ENCODE measurements around the gene DUOXA1.
"Not testable (repeated sequence)": the region's sequence is repeated elsewhere in the genome, so short reads cannot be mapped to it uniquely, and the experiment has no call there.

Gene DUOXA1

DNA sequence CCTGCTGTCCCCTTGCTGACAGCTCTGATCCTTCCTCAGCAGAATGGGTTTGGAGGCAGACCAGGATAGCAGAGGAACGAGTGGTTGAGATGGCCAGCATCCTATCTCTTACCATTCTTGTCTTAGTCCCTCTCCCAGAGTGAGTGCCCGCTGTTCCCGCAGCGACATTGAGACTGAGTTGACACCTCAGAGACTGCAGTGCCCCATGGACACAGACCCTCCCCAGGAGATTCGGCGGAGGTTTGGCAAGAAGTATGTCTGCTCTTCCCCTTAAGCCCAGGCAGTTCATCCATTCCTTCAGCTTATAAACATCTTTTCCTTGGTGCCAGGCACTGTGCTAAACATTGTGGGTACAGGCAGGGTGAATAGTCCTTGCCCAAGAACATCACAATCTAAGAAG lies 21.3 kb upstream of the DUOXA1 start:
- no peak for DNase-seq (ENCODE audit: low read depth)

DNA sequence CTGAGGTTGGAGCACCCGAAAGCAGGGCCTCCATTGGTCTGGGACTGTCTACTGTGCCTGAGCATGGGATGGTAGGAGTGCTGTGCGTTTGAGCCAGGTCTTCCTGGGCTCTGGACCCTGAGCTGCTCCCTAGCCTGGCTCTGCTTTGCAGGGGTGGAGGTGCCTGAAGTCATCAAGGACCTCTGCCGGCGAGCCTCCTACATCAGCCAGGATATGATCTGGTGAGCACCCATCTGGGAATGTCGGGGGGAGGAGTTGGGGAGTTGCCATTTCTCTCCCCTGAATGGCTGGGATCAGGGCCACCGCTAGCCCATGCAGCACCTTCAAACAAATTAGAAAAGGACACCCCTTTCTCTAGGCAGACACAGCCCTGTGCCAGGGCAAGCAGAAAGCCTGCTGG lies 20.8 kb upstream of the DUOXA1 start:
- no peak for DNase-seq (ENCODE audit: low read depth)

DNA sequence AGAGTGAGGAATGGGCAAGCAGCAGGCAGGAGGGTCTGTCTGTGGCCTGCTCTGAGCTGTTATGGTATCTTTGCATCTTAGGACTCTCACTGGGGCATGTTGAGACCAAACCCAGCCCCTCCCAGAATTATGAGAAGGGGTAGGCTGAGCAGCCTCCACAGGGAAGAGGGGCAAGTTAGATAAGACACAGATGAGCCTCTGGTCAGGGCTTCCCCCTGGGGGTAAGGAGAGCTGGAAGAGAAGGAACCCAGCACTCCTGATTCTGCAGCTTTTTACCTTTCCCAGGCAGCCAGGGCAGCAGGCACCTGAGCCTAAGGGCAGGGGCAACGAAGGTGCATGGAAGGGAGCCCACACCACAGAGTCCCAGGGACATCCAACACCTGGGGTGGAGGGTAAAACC lies 19.4 kb upstream of the DUOXA1 start:
- DNase-seq (ENCODE audit: low read depth): no peak

DNA sequence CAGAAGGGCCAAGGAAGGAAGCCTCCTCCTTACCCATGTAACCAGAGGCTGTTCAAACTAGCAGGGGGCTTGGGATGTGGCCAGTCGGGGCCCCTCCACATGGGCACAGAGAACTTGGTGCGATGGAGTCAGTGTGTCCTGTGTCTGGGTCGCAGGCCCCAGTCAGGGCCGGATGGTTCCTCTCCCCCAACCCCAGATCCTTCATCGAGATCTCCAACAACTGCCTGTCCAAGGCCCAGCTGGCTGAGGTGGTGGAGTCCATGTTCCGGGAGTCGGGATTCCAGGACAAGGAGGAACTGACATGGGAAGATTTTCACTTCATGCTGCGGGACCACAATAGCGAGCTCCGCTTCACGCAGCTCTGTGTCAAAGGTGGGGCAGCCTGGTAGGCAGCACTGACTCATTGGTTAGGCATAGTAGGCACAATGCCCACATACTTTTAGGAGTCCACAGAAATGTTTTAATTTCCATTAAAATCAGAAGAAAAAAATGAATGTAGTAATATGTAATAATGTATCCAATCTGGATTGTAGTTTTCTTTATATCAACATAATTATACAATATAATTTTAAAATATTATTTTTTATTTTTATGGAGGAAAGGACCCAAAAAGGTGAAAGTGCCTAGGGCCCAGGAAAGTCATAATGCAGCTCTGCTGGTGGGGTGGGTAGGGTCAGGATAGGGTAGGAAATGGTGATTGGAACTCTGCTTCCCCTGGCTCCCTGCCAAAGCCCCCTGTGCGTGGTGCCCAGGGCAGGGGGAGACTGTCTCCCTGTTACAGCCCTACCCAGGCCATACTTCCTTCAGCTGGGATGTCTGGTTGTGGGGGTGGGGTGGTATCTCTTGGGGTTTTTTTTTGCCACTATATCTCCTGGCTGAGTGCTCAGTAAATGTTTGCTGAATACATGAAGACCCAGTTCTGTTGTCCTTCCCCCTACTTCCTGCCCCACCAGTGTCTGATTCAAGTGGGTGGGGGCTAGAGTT lies 18.7 kb upstream of the DUOXA1 start:
- DNase-seq (ENCODE audit: low read depth): no peak

DNA sequence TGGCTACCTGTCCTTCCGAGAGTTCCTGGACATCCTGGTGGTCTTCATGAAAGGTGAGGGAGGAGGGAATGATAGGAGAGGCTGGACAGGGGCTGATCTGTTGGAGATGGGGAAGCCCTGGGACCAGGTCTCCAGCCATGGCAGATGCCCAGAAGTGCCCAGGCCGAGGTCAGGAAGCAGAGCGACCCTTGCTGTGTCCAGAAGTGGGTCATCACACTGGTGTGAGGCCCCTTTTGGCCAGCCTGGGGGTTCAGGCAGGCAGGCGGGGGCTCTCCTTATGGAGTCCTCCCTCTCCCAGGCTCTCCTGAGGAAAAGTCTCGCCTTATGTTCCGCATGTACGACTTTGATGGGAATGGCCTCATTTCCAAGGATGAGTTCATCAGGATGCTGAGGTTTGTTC lies 17.9 kb upstream of the DUOXA1 start:
- no peak for DNase-seq (ENCODE audit: low read depth)

DNA sequence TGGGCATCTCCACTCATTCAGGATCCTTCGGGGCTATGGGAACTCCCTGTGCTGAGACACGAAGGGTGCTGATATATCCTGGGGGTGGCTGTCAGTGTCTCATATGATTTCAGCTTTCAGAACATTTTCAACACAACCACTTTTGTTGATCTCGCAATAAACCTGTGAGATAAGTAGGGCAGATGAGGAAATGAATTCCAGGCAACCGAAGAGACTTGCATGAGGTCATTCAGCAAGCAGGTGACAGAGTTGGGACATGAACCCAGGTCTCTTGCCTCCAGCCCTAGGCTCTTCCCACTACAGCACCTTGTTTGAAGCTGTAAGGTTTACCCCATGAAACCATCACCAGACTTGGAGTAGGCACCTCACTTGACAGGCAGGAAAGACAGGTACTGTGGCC lies 16.7 kb upstream of the DUOXA1 start:
- DNase-seq (ENCODE audit: low read depth): no peak

DNA sequence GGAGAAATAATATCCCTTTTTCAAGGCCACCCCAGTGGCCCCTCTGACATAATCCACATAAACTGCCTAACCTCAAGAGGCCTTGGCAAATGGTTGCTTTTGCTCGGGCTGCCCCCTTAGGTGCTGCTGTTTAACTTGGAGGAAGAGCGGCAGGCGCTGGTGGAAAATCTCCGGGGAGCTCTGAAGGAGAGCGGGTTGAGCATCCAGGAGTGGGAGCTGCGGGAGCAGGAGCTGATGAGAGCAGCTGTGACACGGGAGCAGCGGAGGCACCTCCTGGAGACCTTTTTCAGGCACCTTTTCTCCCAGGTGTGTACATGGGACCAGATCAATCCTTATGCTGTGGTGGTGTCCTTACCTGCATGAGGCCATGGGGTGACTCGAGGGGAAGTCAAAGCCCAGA lies 15.1 kb upstream of the DUOXA1 start:
- DNase-seq (ENCODE audit: low read depth): no peak

DNA sequence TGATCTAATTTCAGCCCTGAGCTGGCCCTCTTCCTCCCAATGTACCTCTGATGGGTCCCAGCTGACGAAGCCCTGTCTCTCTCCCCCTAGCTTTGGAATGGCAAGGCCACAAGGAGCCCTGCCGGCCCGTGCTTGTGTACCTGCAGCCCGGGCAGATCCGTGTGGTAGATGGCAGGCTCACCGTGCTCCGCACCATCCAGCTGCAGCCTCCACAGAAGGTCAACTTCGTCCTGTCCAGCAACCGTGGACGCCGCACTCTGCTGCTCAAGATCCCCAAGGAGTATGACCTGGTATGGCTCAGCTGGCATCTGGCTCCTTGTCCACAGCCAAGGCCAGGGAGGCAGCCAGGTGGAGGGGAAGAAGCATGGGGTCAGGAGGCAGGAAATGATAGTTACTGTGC lies 14.3 kb upstream of the DUOXA1 start:
- no peak for DNase-seq (ENCODE audit: low read depth)

DNA sequence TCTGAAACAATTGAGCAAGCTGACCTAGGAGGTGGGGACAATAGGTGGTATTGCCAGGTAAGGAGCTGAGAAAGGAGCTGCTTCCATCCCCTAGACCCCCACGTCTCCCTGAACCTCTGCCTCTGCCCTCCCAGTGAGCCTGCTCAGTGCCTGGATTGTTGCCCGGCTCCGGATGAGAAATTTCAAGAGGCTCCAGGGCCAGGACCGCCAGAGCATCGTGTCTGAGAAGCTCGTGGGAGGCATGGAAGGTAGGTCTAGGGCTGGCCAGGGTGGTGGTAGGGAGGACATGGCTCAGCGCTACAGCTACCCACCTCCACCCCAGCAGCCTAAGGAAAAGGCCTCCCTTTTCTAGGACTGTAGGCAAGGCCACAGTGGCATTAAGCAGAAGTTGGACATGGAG lies 13.4 kb upstream of the DUOXA1 start:
- no peak for DNase-seq (ENCODE audit: low read depth)

DNA sequence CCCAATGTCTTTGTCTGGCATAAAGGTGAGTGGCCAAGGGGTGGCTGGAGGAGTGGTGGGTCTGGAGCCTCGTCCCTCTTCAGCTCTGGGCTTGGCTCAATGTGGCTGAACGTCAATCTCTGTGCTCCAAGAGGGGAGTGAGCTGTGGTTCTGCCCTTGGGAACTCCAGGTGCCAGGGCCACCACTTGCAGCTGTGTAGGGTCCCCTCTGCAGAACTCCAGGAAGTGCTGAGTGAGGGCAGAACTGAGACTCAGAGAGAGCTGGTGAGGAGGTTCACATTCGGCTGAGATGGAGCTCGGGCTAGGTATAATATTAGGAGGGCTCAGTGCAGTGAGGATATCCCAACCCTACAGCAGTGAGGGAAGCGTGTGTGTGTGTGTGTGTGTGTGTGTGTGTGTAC lies 11.7 kb upstream of the DUOXA1 start:
- no peak for DNase-seq (ENCODE audit: low read depth)

DNA sequence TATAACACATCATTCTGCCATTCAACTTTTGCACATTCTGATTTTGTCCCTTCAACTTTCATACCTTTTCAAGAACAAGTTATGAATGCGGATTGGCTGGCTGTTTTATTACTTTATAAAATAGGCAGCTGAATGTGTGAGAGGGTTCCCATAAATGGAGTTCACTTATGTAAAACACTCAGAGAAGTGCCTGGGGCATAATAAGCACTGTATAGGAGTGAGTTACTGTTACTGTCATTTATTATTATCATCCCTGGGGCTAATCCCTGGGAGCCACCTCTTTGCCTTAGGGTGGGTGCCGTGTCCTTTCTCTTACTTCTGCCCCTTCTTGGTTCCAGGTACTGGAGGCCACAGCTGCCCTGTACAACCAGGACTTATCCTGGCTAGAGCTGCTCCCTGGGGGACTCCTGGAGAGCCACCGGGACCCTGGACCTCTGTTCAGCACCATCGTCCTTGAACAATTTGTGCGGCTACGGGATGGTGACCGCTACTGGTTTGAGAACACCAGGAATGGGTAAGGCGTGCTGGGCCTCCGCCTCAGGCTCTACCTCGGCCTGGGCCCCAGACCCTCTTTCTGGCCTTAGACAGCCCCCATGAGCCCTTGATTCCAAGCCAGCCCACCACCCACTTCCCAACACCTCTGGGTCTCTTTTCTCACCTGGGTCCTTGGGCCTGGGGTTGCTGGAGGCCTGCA lies 11.0 kb upstream of the DUOXA1 start:
- DNase-seq (ENCODE audit: low read depth): no peak

DNA sequence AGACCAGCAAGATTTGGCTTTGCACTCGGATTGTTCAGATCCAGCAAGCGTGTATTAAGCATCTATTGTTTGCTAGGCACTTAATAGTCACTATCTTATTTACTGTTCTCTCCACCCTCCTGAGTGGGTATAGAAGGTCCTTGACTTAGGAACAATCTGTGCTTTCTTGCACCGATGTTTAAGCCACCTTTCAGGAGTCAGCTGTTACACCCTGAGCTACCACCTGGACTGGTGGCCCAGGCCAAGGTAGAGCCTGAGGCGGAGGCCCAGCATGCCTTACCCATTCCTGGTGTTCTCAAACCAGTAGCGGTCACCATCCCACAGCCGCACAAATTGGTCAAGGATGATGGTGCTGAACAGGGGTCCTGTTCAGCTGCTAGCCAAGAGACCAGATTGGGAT lies 10.1 kb upstream of the DUOXA1 start:
- no peak for DNase-seq (ENCODE audit: low read depth)

DNA sequence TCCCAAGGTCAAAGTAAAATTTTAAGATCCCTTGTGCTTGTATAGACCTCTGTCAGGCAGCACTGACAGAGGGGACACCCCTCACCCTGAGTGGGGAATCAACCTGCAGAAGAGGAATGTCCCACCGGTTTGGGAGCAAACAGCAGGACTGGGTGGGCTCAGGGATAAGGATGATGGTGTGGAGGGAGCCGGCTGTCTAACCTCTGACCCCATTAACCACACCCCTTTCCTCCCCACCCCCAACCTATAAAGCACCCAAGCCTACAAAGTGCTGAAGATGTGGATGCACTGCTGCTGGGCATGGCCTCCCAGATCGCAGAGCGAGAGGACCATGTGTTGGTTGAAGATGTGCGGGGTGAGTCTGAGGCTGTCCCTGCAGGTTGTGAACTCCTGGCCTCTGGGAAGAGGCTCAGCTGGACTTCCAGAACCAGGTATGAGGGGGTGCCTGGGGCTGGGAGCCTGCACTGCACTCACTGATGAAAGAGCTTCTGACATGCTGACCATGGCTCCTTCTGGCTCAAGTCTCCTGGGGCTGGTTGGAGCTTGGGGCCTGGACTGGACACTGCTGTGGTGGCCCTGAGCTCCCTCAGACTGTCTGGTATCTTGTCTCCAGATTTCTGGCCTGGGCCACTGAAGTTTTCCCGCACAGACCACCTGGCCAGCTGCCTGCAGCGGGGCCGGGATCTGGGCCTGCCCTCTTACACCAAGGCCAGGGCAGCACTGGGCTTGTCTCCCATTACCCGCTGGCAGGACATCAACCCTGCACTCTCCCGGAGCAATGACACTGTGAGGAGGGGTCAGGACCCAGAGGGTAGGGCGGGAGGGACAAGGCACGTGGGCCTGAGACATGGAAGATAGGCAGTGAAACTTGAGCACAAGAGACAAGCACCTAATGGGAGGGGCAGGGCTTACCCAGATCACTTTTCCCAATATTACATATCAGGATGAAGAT lies 9.4 kb upstream of the DUOXA1 start:
- no peak for DNase-seq (ENCODE audit: low read depth)

DNA sequence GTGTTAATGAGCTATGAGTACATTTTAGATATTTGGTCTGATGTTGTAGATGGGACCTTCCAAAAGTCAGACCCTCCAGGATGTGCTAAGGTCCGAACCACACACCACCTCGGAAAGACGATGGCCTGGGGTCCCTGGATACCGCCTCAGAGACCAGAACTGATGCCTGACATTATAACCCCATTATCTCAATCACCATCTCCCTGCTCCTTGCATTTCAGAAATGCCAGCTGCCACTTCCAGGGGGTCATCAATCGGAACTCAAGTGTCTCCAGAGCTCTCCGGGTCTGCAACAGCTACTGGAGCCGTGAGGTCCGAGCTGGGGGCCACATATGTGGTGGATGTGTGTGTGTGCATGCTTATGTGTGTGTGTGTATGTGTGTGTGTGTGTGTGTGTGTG lies 8.0 kb upstream of the DUOXA1 start:
- no peak for DNase-seq (ENCODE audit: low read depth)

DNA sequence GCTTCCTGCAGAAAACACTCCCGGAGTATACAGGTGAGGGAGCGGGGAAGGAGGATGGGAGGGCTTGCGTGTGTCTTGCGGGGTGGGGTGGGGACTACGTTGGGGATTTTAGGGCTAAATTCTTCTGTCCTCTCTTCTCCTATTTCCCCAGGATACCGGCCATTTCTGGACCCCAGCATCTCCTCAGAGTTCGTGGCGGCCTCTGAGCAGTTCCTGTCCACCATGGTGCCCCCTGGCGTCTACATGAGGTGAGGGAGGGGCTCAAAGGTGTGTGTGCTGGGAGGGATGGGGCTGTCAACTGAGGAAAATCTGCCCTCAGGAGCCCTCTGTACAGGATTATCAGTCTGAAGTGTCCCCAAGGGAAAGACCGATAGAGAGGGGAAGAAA lies 6.7 kb upstream of the DUOXA1 start:
- DNase-seq (ENCODE audit: low read depth): no peak

DNA sequence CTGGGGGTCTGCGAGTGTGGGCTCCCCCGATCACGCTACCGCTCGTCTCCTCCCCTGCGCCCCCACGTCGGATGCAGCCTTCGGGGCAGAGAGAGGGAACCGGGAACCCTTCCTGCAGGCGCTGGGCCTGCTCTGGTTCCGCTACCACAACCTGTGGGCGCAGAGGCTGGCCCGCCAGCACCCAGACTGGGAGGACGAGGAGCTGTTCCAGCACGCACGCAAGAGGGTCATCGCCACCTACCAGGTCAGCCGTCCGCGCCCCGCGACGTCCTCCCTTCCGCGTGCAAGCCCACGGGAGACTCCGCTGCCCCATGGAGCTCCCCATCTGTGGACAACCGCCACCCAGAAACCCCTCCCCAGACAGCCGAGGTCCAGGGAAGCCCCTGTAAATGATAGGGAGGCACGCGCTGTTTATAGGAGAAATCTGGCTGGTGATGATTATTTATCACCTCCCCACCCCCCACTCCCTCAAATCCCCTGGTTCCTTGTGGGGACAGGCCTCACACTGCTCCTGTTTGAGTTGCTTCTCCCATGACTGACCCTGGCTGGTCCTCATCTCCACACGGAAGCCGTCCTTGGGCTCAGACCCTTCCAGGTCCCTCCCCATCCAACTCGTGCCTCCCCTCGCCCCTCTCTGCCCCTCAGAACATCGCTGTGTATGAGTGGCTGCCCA lies 6.2 kb upstream of the DUOXA1 start:
- DNase-seq (ENCODE audit: low read depth): not testable (repeated sequence)

DNA sequence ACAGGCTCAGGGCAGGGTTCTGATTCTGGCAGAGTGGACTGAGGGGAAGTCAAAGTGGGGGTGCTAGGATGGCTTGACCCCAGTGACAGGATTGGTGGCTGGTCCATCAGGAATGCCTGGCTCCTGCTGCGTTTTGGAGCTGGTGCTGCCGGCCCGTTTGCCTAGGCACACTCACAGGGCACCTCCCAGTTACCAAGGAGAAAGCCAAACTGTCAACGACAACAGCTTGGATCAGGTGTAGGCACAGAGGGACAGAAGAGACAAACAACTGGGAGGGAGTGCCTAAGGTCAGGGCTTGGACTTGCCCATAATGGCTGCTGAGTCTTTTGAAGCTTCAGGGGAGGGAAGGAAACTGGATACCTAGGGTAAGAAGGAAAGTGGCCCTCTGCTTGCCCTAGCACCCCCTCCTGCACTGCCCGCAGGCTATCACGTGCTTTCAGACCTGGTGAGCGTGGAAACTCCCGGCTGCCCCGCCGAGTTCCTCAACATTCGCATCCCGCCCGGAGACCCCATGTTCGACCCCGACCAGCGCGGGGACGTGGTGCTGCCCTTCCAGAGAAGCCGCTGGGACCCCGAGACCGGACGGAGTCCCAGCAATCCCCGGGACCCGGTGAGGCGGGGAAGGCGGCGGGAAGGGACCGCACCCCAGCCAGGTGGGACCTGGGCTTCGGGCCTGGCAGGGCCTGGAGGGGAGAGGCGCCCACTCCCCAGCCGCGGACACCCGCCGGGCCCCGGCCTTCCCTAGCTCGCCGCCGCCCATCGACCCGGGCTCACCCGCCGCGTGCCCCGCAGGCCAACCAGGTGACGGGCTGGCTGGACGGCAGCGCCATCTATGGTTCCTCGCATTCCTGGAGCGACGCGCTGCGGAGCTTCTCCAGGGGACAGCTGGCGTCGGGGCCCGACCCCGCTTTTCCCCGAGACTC lies 5.3 kb upstream of the DUOXA1 start:
- no peak for DNase-seq (ENCODE audit: low read depth)

DNA sequence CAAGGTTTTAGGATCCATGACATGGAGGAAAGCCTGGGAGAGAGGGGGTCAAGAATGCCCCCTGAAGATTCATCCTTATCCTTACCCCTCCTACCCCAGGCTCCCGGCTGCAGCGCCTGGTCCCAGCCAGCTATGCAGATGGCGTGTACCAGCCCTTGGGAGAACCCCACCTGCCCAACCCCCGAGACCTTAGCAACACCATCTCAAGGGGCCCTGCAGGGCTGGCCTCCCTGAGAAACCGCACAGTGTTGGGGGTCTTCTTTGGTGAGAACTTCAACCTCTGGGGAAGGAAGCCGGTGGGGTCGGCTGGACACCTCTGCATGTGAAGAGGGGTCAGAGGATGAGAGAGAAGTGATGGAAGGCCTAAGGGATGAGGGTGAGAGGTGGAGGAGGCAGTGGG lies 4.4 kb upstream of the DUOXA1 start:
- DNase-seq (ENCODE audit: low read depth): no peak

DNA sequence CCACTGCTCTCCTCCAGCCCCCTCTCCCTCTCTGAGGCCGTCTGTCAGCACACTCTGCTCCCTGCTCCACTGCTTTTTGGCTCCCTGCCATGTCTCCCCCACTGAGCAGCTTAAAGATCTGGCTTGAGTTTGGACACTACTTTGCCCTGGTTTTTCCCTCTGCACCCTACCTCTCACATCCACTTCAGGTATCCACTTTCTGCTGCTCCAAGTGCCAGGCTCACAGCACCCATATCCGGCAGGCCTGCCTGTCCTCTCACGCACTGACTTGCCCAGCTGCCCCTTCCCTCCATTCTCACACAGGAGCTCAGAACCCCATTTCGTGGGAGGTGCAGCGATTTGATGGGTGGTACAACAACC lies 3.9 kb upstream of the DUOXA1 start:
- no peak for DNase-seq (ENCODE audit: low read depth)

DNA sequence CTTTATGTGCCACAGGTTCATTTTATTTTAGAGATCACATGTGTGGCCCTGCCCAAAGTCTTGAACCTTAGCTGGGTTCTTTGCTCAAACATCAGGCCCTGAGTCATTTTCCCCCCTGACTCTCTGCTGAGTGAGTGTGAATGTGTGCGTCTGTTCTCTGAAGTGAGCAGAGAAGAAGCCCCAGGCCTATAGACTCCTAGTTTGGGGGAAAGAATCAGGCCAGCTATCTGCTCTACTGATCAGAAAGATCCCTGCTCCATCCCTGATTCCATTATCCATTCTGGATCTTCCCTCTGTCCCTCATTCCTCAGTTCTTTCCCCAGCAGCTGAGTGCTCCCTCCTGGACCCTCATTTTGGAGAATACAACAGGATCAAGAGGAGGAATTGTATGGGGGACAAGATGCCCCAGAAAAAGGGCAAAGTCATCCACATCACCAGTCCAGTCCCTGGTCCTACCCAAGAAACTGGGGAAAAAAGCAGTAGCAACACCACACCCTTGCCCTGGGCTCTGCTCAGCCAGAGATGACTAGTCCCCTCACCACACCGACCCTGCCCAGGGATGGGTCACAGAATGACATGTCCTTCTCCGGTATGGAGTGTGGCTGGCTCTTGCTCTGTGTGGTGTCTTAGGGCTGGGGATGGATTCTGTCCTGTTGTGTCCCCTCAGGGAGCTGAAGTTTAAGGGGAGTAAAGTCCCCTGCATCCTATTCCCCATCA lies 3.3 kb upstream of the DUOXA1 start:
- no peak for DNase-seq (ENCODE audit: low read depth)
